Activated CD8-positive, alpha-beta memory T cell treated with anti-CD3 and anti-CD28 coated beads, Interleukin-2, amount 50 U/mL, for 1 hour (primary cell): ENCODE measurements around the gene TRABD2B.

Experiments
- DNase-seq: peaks from one replicate; pipeline ENCODE4 v3.0.0-alpha.2; 2020; ENCODE audit errors: extremely low read depth

TRABD2B gene

DNA sequence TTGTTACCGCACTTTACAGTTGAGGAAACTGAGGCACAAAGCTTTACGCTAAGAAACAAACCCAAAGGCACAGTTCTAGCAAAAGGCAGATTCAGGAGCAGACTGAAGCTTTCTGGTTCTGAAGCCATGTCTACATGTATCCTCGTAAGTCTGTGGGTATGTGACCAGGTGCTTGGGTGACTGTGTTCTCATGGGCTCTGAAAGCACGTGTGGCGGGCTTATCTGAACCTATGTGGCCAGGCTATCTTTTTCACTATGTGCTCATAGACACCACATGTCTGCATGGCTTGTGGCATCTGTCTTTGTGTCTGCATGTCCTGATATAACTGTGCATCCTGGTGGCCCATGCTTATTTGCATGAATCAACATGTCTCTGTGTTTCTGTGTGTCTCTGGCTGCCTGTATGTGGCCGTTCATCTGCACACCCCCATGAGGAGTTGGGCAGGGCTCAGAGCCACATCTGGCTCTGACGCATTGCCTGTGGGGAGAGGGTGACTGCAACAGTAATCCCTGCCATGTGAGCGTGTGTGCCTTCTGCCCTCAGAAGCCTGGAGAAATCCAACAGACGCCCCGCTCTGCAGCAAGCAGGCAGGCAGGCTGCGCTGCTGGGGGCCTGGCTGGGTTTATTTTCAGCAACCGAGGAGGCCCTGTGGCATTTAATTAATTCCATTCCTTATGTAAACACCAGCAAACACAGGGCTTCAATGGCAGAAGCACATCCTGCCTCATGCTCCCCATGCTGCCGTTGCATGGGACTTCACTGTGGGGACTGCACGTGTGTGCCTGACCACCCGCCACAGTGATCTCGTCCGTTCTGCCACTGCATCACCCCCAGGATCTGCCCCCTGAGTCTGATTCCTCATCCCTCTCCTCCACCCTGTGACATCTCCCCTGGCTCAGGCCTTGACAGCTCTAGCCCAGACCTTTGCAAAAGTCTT lies 115.4 kb downstream of the TRABD2B start:
- DNase-seq: no peak

DNA sequence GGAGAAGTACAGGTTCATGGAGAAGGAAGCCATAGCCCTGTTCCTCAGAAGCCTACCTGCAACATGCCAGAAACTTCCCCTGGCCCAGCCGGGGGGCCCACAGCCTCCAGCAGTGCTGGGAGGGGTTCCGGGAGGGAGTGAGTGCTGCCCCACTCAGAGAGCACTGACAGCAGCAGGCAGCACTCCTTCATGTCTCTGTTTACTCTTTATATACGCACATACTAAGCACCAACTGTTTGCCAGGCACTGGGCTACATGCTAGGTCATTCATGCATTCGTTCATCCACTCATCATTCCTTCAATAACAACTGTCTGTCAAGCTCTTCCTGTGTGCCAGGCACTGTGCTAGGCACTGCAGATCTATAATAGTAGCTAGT lies 120.6 kb downstream of the TRABD2B start:
- DNase-seq: no peak

DNA sequence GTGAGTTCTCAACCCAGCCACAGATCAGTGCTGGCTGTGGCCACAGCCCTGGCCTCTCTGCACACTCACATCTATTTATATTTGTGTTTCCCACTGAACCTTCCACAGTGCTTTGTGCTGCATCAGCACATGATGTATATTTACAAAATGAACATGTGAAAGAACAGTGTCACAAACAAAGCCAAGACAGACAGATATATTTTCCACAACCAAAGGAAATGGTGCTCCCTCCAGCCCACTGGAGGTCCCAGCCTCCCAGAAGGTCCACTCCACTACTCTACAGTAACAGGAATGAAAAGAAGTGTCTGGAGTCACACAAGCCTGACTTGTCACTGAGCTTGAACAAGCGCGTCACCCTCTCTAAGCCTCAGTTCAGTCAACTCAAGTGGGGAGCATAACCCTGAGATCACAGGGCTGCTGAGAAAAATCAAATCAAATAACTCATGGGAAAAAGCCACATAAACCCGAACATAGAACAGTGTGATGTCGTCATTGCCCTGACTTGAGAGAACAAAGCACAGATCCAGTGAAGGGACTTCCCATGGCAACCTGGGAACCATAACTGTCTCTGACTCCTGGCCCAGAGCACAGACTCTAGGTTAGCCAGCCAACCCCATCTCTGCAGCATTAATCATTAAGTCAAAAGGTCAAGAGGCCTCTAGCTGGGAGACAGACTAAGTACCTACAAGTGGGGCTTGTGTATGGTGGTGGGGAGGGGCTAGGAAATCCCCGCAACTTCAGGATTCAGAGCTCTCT lies 121.2 kb downstream of the TRABD2B start:
- DNase-seq: no peak

DNA sequence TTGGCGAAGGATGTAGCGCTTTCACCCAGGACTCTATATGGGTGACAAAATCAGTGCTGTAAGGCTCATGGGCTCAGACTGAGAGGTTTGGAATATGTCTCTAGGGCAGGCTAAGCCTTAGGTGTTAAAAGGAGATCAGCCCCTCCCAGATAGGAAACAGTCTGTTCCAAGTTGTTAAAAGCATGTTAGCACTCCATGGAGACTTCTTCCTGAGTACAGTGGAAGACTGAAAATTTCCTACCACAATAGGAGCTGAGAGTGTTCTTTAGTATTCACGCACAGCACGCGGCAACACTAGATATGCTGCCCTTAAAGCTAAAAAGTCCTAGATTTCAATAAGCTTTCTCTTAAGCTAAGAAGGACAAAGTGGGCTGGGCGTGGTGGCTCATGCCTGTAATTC lies 122.1 kb downstream of the TRABD2B start:
- no peak for DNase-seq

DNA sequence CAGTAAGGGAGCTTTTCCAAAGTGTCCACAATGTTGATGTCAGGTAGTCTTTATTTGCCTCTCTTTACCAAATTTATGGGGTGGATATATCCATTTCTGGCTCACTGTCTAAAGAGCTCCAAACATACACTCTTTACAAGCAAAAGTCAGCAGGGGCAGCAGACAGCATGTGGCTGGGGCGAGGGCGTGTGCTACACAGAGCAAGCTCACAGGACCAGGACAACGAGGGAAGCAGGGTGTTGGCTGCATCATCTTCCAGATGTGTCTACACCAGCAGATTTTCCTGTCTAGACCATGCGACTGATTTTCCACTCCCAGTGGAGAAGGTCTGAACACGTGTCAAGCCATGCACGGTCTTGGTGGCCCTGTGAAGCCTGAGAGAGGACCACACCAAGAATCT lies 123.8 kb downstream of the TRABD2B start:
- DNase-seq: no peak

DNA sequence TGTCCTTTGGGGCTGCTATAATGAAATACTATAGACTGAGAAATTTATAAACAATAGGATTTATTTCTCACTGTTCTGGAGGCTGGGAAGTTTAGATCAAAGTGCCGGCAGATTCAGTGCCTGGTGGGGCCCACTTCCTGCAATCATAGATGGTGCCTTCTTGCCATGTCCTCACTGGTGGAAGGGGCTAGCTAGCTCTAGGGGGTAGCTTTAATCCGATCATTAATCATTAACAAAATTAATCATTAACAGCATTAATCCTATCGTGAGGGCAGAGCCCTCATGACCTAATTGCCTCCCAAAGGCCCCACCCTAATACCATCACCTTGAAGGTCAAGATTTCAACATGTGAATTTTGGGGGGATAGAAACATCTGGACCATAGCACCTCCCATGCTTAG lies 124.3 kb downstream of the TRABD2B start:
- no peak for DNase-seq

DNA sequence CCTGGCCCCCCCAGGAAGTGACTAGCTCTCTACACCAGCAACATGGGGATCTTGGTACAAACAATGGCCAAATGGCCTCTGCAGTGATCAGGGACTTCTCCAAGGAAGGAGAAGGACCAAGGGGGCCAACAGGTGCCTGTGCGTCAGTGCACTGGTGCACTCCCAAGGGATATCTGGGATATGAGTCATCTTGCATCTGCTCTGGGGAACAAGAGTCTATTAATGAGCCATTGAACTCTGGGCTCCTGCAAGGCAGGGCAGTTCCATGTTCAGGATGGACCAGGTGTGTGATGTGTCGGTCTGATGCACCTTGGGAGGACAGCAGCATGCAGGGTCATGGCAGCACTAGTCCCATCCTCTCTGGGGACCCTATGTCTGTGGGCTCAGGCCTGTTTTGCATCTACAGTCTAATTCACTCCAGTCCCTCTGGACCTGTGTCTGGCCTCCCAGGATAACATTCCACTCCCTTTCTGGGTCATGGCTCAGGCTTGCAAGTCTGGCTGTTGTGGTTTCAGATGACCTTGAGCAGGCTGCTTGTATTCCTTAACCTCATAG lies 125.3 kb downstream of the TRABD2B start:
- DNase-seq: no peak

DNA sequence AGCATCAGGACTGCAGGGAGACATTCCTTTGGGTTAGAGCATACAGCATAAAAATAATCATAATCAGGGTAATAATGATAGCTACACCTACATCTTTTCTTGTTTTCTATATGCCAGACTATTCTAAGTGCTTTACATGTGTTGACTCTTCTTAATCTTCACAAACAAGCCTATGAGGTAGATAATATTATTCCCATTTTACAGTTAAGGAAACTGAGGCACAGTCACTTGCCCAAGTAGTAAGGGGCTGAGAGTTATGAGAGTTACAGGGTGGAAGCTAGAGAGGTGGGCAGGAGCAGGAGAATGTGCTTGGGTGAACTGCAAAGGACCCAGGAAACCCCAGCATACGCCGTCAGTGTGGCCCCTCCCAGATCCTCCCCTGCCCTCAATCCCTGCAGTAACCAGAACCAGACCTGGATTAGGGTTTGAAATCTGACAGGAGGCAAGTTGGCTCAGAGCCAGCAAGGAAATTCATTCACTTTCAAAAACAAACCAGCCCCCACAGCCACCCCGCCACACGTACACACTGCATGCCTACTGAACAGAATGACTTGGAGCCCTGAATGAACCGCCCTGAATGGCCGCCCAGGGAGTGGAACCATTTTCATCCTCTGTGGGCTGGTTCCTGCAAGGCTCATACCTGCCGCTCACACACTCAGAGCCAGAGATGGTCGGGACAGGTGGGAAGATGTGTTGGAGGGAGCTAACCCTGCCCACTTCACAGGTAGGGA lies 126.1 kb downstream of the TRABD2B start:
- no peak for DNase-seq

DNA sequence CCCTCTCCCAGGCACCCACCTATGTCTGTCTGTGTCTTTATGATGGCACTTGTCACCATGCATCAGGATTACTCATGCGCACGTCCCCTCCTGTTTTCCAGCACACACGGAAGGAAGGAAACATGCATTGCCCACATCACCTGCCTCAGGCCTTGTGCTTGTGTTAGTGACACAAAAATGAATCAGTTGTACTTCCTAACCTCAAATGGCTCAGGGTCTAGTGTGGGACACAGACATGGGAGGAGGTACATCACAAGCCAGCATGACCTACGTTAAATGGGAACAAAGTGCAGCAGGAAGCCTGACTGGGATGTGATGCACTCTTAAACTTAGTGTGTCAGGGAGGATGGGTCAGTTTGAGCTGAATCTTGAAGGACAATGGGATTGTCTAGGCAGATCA lies 126.7 kb downstream of the TRABD2B start:
- DNase-seq: no peak

DNA sequence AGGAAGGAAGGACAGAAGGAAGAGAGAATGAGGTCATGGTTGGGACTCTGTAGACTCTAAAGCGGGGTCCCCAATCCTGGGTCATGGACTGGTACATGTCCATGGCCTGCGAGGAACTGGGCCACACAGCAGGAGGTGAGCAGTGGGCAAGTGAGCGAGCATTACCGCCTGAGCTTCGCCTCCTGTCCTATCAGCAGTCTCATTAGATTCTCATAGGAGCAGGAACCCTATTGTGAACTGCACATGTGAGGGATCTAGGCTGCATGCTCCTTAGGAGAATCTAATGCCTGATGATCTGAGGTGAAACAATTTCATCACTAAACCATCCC lies 128.9 kb downstream of the TRABD2B start:
- no peak for DNase-seq

DNA sequence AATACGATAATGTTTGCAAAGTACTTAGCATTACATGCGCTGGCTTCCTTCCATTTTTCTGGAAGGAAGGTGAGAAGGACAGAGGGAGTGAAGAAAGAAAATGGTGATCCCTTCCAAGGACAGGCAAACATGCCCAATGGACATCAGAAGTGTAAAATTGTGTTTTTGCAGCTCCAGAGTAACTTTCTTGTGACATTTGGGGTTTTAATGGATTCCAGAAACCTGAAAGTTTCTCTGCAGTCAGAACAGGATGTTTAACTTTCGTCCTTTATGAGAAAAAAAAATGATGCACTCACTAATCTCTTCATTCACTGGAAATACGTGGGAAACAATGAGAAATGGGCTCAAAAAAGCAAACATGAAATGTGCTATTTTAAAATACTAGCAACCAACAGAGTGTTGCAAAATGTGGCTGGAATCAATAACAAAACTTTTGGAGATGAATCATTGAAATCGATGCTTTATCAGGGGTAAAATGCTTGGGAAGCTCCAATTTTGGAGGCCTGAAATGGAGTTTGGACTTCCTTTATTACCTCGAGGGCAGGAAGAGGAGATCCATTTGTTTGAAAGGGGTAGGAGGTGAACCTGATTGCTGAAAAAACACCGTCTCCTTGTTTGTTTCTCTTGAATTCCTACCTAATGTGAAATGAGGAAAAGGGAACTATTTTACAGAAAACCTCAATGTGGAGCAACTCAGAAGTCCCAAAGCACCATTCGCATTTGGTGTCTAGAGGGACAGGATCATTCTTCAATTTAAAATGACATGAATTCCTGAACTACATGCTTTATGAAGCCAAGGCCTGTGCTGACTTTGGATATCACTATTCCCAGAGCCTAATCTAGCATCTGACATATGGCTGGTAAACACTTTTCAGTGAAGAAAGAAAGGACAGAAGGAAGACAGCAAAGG lies 129.5 kb downstream of the TRABD2B start:
- no peak for DNase-seq

DNA sequence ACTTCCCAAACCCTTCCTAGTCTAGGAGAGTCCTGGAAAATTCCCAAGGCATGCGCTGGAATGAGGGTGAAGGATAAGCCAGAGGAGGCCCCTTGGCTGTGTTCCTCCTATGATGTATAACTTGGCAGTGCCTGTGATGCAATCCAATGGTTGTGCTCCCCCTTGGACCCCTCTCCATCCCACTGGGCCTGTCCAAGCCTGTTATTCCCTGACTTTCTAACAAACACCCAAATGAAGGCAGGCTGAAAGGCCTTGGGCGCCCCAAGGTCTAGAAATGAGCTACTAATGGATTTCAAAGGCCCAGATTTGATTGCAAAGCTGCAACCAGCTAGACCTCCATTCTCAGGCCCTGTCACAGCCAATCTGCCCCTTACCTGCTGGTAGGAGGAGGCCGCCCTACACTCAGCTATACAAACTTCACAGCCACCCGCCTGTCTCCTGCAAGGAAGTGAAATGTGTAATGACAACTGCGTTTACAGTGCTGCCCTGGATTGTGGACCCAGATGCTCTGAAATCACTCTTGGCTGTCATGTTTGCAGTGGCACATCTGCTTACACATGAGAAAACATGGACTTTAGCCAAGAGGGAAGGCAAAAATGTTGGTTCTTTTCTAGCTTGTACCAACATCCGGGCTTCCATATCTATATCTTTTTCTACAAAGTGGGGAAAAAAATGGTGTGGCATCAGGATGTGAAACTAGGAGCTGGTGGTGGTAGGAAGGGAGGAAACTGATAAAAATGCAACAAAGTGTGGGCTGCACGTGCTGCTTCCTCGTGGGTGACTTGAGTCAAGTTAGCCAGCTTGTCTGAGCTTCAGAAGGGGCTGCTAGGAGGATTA lies 130.4 kb downstream of the TRABD2B start:
- no peak for DNase-seq

DNA sequence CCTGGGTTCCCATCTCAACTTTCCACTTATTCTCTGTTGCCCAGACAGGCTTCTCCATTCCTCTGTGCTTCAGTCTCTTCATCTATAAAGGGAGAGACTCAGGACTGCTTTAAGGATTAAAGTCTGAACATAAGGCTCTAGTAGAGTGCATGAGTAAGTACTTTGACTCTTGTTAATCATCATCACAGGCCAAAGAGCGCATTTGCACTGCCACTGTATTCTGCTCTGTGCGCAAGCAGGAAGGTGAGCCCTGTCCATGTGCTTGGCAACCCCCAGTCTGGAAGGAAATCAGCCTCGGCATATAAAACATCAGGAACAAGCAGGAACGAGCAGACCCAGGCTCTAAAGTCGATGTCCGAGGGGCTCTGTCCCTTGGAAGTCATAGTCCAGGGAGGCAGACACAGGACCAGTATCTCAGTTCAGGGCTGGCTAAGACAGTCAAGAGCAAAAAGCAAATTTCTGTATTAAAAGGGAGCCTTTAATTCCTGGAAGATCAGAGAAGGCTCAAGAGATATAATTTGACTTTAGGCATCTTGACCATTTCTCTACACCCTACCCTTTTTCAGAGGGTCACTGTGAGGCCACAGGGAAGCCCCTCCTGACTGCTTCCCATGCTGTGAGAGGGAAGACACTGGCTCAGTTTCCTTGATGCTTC lies 131.2 kb downstream of the TRABD2B start:
- DNase-seq: no peak

DNA sequence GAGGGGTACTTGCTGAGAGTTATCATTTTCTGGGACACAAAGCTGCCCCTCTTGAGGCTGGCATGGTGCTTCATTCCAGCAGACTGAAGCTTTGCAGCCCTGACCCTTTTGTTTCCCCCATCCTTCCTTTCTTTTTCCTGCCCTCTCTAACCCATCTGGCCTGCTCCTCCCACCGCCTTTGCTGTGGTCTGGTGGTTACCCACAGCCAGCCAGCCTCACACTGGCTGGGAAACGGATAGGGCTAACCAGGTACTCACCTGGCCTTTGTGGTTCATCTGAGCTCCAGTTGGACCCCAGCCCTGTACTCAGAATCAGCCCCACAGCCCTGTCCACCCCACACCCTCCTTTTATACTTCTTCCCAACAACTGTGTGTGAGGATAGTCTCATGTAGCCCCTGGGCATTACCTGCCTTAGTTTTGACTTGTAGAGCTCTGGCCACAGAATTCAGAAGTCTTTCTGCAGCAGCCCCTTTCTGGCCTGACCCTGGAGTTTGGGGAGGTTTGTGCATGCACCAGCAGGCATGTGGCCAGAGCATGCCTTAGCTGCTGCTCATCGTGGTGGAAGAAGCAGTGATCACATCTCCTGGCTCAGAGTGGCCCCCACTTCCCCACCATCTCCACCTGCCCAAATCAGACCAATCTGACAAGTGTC lies 138.0 kb downstream of the TRABD2B start:
- DNase-seq: no peak

DNA sequence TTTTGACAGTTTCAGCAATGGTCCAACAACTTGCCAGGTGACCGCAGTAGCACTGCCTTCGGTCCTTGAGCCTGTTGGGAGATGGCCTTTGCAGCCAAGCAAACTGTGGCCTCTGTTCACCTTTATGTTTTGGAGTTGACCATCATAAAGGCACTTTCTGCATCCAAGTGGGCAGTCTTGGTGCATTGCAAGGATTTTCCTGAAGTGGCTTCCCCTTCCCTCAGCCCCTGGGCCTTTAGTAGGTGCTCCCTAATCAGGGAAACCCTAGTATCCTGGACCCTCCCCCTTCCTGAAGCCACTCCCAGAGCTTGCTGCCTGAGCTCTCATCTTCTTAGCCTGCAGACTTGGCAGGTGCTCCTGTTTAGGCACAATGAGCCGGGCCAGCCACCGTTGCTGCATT lies 140.2 kb downstream of the TRABD2B start:
- DNase-seq: no peak

DNA sequence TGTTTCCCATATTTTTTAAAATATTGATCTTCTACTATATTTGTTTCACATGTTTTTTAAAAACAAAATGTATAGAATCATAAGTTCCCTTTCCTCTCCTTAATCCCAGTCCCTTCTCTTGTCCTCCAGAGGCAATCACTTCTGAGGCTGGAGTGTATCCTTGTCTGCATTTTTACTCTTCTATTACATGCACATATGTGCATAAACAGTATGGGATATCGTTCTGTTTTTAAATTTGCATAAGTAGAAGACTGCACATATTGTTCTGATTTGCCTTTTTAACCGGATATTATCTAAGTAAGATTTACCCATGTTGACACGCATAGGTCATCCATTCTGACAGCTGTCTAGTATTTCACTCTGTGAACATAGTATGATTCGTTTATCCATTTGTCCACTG lies 142.0 kb downstream of the TRABD2B start:
- DNase-seq: no peak

DNA sequence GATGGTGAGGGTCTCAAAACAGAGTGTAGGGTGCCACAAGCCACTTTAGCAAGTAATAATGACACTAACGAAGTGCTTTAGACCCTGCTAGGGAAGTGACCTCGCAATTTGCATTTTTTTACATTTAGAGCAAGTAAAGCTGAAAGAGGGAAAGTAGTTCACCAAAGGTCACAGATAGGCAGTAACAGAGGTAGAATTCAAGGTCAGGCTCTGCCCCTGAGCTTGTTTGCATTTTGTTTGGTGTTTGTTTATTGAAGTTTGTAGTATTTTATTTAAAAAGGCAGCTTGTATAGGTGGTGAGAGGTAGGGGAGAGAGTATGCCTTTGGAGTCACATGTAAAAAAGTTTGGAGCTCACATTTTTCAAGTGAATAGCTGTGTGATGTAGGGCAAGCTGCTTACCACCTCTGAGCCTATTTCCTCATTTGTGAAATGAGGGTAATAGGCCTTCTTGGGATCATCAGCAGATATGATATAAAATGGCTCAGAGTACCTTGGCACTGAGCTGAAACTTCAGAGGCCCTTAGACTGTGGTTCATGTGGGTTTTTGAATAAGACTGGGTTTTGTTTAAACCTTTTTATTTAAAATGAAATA lies 142.5 kb downstream of the TRABD2B start:
- DNase-seq: no peak

DNA sequence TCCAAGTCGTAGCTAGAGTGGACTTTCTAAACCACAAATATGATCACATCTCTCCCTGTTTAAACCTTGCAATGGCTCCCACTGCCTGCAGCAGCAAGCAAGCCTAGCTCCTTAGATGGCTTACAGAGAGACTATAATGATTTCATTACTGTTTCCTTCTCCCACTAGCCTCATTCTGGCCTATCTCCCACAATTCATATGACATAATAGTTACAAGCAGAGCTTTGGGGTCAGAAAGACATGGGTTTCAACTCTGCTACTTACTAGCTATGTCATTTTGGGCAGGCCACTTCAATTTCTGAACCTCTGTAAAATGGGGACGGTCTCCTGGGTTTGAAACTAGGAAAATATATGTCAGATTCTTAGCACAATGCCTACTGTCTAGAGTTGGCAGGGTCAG lies 143.3 kb downstream of the TRABD2B start:
- no peak for DNase-seq

DNA sequence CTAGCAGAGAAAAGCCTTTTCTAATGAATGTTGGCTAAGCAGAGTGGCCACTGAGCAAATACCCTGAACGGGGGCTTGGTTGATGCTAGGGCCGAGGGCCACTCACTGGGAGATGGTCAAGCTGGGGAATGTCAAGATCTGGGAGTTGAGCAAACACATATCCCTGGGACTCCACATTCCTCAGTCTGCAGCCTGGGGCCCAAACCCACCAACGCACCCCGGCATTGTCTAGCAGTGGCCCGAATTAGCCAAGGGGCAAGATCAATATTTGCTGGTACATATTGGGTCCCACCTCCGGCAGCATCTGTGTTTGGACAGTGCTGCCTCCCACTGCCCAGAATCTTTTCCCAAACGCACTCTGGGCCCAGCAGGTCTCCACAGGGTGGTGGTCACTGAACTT lies 144.1 kb downstream of the TRABD2B start:
- no peak for DNase-seq
